B cell (primary cell): ENCODE data around the gene PLAU.

Source experiments
- CTCF ChIP-seq: fragments of 200-600 bp; IDR thresholded peaks from one replicate; pipeline ENCODE4 v1.8.0; 2022; ENCODE audit warnings: antibody characterized with exemption, mild to moderate bottlenecking
- EZH2 ChIP-seq: IDR thresholded peaks from 2 replicates; pipeline ENCODE4 v1.6.1; 2012; ENCODE audit warnings: borderline replicate concordance, low read depth, mild to moderate bottlenecking, moderate library complexity, low read length; ENCODE audit not compliant: insufficient read depth, poor library complexity, severe bottlenecking

- TF ChIP-seq CTCF (no peak), EZH2 (no peak)
These were observed 4.4 kb downstream of the PLAU start for GRCh38 chr10:73915206-73915851.
